GM18951 (cell line): ENCODE measurements around the gene TRPM6.

ENCODE experiments used
- POLR2A ChIP-seq: IDR thresholded peaks from 4 replicates; pipeline ENCODE4 v1.6.1; 2011; ENCODE audit warnings: mild to moderate bottlenecking; ENCODE audit not compliant: insufficient read length, insufficient read depth; ENCODE audit errors: extremely low read depth
- in situ Hi-C: fragments of 300-500 bp; cut with MboI; formaldehyde crosslinking; loops from one replicate; pipeline ENCODE4 v1.12.0; 2022; ENCODE audit warnings: low sequenced_read_pairs, mixed read lengths, inconsistent platforms; ENCODE audit not compliant: unreplicated experiment

The TRPM6 gene

DNA sequence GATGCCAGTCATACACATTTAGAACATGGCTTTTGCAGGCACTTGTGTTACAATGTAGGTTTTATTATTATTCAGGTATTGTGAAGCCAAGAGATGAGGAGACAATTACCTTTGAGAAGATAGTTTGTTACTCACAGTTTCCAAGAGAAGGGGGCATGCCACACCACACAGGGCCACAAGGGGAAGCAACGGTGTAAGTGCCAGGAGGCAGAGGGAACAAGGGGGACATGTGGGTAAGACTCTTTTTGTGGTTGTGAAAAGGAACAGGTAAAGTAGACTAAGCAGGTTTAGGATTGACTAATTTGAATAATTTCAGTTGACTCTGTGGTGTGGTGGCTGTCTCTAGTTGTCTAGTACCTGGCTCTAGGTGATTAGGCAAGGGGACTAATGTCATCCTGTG, 191.2 kb downstream of the TRPM6 start:
- in situ Hi-C loops: no loop called here
- TF ChIP-seq POLR2A: no peak

DNA sequence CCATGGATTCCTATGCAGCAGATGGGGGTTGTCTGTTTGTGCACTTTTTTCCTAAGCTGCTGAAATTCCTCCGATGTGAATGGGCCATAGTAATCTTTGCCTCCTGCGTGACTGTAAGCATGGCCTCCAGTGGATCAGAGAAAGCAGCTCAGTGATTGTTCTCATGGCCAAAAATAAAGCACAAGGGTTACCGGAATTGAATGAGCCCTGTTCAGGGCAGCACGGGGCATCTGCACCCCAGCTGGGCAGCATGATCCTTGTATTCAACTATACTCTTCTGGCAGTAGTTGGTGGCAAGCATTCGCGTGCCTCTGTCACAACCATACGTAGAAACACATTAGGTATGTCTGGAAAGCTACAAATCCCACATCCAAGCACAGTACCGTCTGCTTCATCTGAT, 196.7 kb downstream of the TRPM6 start:
- in situ Hi-C loops: no loop called here
- no peak for TF ChIP-seq POLR2A

DNA sequence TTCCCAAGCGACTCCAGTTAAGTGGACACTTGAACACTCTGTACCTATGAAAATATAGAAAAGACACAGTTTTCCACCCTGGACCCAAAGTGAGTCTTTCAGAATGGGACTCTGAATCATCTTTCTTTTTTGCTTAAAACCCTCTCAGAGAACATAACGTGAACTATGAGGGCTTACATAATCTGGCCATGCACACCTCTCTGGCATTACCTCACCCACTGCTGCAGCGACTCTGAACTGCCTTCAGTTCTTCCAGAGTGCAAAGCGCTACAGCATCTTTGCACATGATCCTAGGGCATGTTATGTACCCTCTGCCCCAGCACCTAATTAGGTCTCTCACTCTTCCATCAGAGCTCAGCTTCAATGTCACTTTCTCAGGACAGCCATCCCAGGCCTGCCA, 204.4 kb downstream of the TRPM6 start:
- in situ Hi-C loops: no loop called here
- TF ChIP-seq POLR2A: no peak

DNA sequence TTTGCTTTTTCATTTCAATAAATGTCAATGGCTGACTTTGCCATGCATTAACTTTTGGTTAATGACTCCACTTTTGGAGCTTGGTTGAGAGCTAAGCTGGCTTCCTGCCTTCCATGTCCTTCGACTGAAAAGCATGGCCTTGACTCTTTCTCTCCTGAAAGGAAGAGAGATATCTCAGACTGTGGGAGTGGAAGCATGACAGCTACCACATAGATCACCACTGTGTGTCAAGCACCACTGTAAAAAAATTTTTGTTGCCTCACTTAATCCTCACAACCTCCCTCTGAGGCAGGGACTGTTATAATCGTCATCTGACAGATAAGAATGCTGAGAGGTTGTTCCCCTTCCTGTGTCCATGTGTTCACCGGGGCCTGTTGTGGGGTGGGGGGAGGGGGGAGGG, 205.8 kb downstream of the TRPM6 start:
- TF ChIP-seq POLR2A: no peak
- in situ Hi-C loops: no loop called here

DNA sequence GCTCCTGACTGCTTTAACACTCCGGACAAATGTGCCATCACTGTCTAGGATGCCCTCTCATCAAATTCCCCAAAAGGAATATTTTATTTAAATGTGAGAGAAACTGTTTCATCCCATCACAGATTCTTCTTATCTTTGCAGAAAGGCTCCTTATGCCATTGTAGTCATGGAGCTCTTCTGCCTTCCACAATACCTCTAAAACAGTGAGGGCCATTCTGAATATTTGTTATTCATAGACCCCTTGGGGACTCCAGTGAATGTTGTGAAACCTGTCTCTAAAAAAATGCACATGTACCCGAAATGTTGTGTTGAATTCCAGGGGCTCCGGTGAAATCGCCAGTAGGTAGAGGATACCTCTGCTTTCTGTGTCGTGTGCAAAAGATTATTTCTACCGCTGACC, 213.6 kb downstream of the TRPM6 start:
- in situ Hi-C loops: no loop called here
- TF ChIP-seq POLR2A: no peak
